Panc1 (cell line): ENCODE results near the gene FAM120B. TPM values are rescaled to one million over a fixed set of nuclear protein-coding genes. Genes with fewer than 3 reads are reported as not detected.

Experiments
- ATAC-seq: fragments of 200-7000 bp; cut with Tn5 transposase; 2 replicates; pipeline ENCODE4 v1.9.1; 2020; ENCODE audit warnings: mild to moderate bottlenecking, moderate library complexity
- BruUV-seq: library from RNA; stranded (reverse); fragments of 400-500 nt; replicated peaks from 2 replicates; lab custom pipeline; 2021; lab: Mats Ljungman, UMichigan
- CTCF ChIA-PET: fragments of 300-600 bp; sonication (Branson Sonifier 250); formaldehyde crosslinking; loops from one replicate; lab custom pipeline; 2022; ENCODE audit warnings: antibody characterized with exemption; lab: Charles Lee
- POLR2A ChIA-PET: fragments of 300-600 bp; sonication (Branson Sonifier 250); formaldehyde crosslinking; loops from one replicate; lab custom pipeline; 2022; ENCODE audit warnings: antibody characterized with exemption; lab: Charles Lee
- DNase-seq: peaks from one replicate; pipeline ENCODE4 v3.0.0-alpha.2; 2010; ENCODE audit warnings: low read depth, low spot score
- H3K27ac ChIP-seq: 2 replicates; pipeline ENCODE4 v1.5.1; 2011; ENCODE audit warnings: mild to moderate bottlenecking, low read length, inconsistent platforms
- H3K27me3 ChIP-seq: fragments of 200-500 bp; sonication (Bioruptor generic); 2 replicates; pipeline ENCODE4 v1.6.0; 2014; ENCODE audit warnings: low read length, inconsistent platforms; ENCODE audit not compliant: control insufficient read depth, insufficient read depth
- H3K36me3 ChIP-seq: fragments of 200-500 bp; sonication (Bioruptor generic); 2 replicates; pipeline ENCODE4 v1.5.1; 2014; ENCODE audit warnings: inconsistent platforms, mild to moderate bottlenecking, low read length, moderate library complexity; ENCODE audit not compliant: control insufficient read depth, insufficient read depth
- H3K4me1 ChIP-seq: 2 replicates; pipeline ENCODE4 v1.5.1; 2011; ENCODE audit warnings: inconsistent platforms, mild to moderate bottlenecking, low read length, moderate library complexity; ENCODE audit not compliant: control insufficient read depth, insufficient read depth
- H3K4me3 ChIP-seq, 2 experiments: 2 replicates each; pipeline ENCODE4 v1.5.1; 2011 to 2012; ENCODE audit warnings: low read depth in 2 of 2, low read length in 2 of 2, mild to moderate bottlenecking in 2 of 2, inconsistent platforms in 1 of 2, moderate library complexity in 1 of 2
- H3K9me3 ChIP-seq: fragments of 200-500 bp; sonication (Bioruptor generic); 2 replicates; pipeline ENCODE4 v1.5.1; 2014; ENCODE audit warnings: low read depth, mild to moderate bottlenecking, inconsistent platforms, low read length, moderate library complexity; ENCODE audit not compliant: control insufficient read depth, insufficient read depth
- CTCF ChIP-seq: fragments of 450-650 bp; IDR thresholded peaks from 2 replicates; pipeline ENCODE4 v1.5.1; 2017; ENCODE audit warnings: mild to moderate bottlenecking
- POLR2AphosphoS5 ChIP-seq: IDR thresholded peaks from 2 replicates; pipeline ENCODE4 v1.6.1; 2012; ENCODE audit warnings: mild to moderate bottlenecking, low read depth, low read length, moderate library complexity
- SIN3A ChIP-seq: IDR thresholded peaks from 2 replicates; pipeline ENCODE4 v1.6.1; 2012; ENCODE audit warnings: low read depth, mild to moderate bottlenecking, low read length, moderate library complexity, borderline replicate concordance; ENCODE audit not compliant: insufficient read depth
- TCF7L2 ChIP-seq: IDR thresholded peaks from 2 replicates; pipeline ENCODE4 v1.6.1; 2011; ENCODE audit warnings: mild to moderate bottlenecking, low read depth, low read length, inconsistent platforms
- in situ Hi-C: cut with HindIII; loops from 2 replicates; pipeline ENCODE4 v1.10.0; 2016; ENCODE audit warnings: low sequenced_read_pairs, low pct_unique_long_range_greater_than_20kb
- intact Hi-C: fragments of 100-400 bp; cut with micrococcal nuclease; formaldehyde crosslinking; loops from one replicate; pipeline ENCODE4 v1.10.0; 2022; ENCODE audit not compliant: unreplicated experiment
- total RNA-seq: library from RNA; stranded (reverse); gene quantifications from one replicate; pipeline ENCODE4 v1.2.1, GENCODE V29; 2021; ENCODE audit not compliant: unreplicated experiment
- TF ChIP-seq, protein P1 (sequence below), 2 experiments: IDR thresholded peaks; 2 replicates each; pipeline ENCODE4 v1.6.1; 2011 to 2012; ENCODE audit warnings: low read depth in 2 of 2, control low read depth in 1 of 2, low read length in 1 of 2, mild to moderate bottlenecking in 1 of 2, moderate library complexity in 1 of 2; ENCODE audit not compliant: insufficient read depth in 1 of 2

Gene FAM120B
- total RNA-seq, 1 experiment from 2014 or later: 38.0 TPM

DNA sequence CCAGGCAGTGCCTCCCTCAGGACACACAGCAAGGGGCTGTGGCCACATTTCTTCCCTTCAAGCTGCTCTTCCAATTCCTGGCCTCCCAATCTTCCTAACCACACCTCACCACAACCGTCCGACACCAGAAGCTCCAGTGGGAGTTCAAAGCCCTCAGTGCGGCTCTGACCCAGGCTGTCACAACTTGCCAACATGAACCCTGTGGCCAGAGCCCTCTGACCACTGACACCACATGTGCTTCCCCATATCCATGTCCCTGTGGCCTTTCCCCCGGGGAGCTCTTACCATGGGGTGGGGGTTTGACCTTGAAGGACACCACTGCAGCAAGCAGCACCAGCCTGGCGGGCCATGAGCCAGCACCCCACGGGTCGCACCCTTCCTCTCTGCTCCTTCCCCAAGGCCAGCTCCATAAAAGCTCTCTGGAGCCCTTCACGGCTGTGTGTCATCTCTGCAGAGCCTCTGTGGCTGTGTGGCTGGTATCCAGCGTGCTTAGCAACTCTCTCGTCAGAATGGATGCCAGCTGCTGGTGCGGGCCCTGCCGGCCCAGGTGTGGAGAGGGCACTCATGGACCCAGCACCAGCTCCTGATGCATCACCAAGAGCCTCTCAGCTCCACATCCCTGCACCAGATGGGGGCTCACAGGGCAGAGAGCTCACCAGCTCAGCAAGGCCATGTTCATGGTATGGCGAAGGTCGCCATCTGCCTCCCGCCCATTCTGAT is 140.4 kb downstream of the FAM120B start:
- in situ Hi-C loops (no loop called here), intact Hi-C loops (no loop called here)
- ATAC-seq: no peak
- no peak for DNase-seq
- H3K27me3 ChIP-seq: no peaks in the 10 kb centered on the region
- ChIA-PET POLR2A (no interaction called here), CTCF (no interaction called here)
- no peaks in the 10 kb centered on the region for H3K4me1 ChIP-seq
- H3K4me3 ChIP-seq: no peak overlapping the region
- no peak for TF ChIP-seq CTCF
- TF ChIP-seq POLR2AphosphoS5: no peak
- TF ChIP-seq TCF7L2: no peak
- no peak for TF ChIP-seq SIN3A
- TF ChIP-seq, protein P1, sequence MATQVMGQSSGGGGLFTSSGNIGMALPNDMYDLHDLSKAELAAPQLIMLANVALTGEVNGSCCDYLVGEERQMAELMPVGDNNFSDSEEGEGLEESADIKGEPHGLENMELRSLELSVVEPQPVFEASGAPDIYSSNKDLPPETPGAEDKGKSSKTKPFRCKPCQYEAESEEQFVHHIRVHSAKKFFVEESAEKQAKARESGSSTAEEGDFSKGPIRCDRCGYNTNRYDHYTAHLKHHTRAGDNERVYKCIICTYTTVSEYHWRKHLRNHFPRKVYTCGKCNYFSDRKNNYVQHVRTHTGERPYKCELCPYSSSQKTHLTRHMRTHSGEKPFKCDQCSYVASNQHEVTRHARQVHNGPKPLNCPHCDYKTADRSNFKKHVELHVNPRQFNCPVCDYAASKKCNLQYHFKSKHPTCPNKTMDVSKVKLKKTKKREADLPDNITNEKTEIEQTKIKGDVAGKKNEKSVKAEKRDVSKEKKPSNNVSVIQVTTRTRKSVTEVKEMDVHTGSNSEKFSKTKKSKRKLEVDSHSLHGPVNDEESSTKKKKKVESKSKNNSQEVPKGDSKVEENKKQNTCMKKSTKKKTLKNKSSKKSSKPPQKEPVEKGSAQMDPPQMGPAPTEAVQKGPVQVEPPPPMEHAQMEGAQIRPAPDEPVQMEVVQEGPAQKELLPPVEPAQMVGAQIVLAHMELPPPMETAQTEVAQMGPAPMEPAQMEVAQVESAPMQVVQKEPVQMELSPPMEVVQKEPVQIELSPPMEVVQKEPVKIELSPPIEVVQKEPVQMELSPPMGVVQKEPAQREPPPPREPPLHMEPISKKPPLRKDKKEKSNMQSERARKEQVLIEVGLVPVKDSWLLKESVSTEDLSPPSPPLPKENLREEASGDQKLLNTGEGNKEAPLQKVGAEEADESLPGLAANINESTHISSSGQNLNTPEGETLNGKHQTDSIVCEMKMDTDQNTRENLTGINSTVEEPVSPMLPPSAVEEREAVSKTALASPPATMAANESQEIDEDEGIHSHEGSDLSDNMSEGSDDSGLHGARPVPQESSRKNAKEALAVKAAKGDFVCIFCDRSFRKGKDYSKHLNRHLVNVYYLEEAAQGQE (IDR thresholded peaks at IDR 0.05; ENCODE audit: insufficient read depth in 1 of 2, low read depth in 2 of 2, low read length in 1 of 2): no peak
- H3K36me3 ChIP-seq: no peaks in the 10 kb centered on the region
- H3K9me3 ChIP-seq: no peaks in the 10 kb centered on the region
- no peak overlapping the region for H3K27ac ChIP-seq
- no TSS peak for BruUV-seq

DNA sequence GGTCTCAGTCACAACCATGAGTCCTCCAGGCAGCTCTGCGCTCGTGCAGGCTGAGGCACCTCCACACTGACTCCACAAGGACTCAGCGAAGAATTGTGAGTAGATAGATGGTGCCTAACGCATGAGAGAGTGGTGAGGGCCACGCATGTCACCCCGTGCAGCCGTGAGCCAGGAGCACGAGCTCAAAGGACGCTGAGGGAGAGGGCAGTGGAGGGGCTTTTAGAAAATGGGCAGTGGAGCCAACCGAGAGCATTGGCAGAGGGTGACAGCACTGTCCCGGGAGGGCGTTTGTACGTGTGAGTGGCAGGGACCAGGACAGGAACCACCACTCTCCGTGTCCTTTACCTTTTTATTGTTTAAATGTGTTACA is 141.0 kb downstream of the FAM120B start:
- CTCF ChIA-PET: no interaction called here
- no TSS peak for BruUV-seq
- Histone ChIP-seq H3K36me3 (no peaks in the 10 kb centered on the region), H3K4me3 (no peak overlapping the region), H3K27ac (no peak overlapping the region), H3K27me3 (no peaks in the 10 kb centered on the region), H3K9me3 (no peaks in the 10 kb centered on the region), H3K4me1 (no peaks in the 10 kb centered on the region)
- intact Hi-C loops (no loop called here), in situ Hi-C loops (no loop called here)
- no peak for ATAC-seq
- POLR2A ChIA-PET: no interaction called here
- no peak for DNase-seq
- TF ChIP-seq, protein P1 (IDR thresholded peaks at IDR 0.05; ENCODE audit: insufficient read depth in 1 of 2, low read depth in 2 of 2, low read length in 1 of 2): no peak
- TF ChIP-seq POLR2AphosphoS5 (no peak), TCF7L2 (no peak), SIN3A (no peak), CTCF (no peak)
